ENCODE results near the gene RNASEH2C.
"Not testable (repeated sequence)": the region's sequence is repeated elsewhere in the genome, so short reads cannot be mapped to it uniquely, and the experiment has no call there.

The RNASEH2C gene

DNA sequence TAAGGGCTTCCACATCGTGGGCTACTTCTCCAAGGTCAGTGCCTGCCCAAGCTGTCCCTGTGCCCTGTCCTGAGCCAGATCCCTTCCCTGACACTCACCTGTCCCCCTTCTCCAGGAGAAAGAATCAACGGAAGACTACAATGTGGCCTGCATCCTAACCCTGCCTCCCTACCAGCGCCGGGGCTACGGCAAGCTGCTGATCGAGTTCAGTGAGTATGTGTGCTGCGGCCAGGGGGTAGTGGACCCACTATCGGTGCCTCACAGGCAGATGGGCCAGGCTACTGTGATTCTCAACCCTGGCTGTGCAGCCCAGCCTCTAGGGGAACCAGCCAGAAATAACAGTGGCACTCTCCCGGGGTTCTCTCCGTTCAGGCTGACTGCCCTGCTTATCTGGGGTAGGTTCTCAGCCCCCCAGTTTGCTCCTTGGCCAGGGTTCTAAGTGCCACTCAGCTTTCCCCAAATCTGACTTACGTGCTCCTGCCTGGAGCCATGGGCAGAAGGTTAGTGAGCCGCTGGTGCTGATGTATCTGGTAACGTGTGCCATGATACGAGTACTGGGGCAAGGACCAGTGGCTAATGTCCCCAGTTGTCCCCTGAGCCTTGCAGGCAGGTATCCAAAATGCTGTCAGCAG lies 3.7 kb downstream of the RNASEH2C start:
- DNase-seq: no peak

DNA sequence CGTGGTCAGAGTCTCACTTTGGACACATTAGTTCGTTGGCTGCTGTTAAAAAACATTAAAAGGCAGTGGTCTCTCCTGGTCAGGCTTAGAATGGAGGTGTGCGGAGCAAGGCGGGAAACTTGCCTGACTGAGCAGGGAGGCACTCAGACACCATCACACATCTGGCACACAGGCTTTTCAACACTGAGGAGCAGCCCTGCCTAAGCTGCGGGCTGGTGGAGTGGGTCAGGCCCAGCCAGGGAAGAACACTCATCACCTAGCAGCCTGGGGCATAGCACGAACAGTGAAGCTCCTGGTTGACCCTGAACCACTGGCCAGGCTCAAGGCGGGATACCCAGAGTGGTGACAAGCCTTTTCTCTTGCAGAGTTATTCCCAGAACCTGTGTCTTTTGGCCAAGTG lies 4.3 kb downstream of the RNASEH2C start:
- DNase-seq: no peak

DNA sequence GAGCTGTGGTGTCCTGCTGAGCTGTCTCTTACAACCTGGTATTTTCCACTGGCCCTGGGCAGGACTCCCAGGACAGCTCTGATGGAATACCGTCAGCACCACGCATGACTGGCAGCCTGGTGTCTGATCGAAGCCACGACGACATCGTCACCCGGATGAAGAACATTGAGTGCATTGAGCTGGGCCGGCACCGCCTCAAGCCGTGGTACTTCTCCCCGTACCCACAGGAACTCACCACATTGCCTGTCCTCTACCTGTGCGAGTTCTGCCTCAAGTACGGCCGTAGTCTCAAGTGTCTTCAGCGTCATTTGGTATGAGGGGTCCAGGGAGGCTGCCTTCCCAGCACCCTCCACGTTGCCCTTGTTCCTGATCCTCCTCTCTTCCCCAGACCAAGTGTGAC lies 6.2 kb downstream of the RNASEH2C start:
- no peak for DNase-seq

DNA sequence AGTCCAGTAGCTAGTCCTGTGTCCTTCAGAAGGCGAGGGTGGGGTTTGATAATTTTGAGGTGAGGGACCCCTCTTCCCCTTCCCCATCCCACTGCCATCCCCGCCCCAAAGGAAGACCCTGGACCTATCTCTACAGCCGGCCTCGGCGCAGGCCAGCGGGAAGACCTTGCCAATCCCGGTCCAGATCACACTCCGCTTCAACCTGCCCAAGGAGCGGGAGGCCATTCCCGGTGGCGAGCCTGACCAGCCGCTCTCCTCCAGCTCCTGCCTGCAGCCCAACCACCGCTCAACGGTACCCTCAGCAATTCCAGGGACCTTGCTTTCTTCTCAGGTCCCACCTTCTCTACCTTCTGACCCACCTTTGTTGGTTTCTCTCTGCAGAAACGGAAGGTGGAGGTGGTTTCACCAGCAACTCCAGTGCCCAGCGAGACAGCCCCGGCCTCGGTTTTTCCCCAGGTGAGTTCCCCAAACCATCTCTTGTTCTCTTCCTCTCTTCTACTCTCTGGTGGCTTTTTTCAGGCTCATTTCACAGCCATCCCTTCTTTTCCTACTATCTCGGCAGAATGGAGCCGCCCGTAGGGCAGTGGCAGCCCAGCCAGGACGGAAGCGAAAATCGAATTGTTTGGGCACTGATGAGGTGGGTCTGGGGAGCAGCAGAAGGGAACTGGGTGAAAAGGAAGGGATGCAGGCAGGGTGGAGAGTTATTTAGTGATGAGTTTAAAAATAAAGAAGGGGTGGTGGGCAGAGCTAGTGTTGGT lies 7.2 kb downstream of the RNASEH2C start:
- no peak for DNase-seq

DNA sequence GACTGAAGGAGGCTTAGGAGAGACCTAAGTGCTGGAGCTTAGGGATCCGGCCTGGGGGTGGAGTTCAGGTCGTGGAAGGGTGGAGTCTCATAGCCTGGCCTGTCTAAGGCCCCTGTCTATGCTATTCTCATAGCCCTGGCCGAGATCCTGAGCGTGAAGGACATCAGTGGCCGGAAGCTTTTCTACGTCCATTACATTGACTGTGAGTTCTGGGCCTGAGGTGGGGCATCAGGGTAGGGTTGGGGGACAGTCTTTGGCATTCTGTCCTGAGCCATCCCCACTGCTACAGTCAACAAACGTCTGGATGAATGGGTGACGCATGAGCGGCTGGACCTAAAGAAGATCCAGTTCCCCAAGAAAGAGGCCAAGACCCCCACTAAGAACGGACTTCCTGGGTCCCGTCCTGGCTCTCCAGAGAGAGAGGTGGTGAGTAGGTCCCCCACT lies 7.9 kb downstream of the RNASEH2C start:
- DNase-seq: no peak

DNA sequence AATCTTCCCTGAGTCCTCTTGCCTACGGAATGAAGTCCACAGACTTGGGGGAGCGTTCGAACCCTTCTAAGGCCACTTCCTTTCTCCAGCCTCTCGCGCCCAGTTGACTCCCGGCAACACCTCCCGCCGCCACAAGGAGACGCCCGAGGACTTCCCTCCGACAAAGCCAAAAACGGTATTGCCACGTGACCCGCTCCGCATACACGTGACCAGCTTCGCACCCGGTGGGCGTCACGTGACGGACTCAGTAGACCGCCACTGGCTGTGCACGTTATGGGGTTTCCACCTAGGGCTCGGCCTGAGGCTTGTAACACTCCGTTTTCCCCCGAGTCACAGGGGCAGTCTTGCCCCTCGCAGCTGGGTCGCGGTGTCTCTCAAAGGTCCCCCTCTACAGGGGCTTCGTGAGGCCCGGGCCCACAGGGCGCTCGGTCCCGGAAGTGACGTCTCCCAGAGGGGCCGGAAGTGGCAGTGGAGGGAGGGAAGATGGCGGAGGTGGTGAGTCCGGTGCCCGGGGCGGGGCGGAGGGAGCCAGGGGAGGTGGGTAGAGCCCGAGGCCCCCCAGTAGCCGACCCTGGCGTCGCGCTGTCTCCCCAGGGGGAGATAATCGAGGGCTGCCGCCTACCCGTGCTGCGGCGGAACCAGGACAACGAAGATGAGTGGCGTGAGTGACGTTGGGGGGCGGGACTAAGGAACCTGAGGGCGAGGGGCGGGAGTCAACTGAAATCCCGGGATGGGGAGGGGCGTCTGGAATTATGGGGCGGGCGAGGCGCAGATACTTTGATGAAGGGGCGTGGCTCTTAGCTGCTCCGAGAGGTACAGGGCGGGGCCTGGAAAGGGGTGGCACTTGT lies 8.6 kb downstream of the RNASEH2C start, which contains the start of gene KAT5:
Gene KAT5 (plus strand): TSS at position 468 of the 848 bp plus-strand sequence. CDS start 16 bp downstream, at position 484.
- peak; percentile 97 for DNase-seq

DNA sequence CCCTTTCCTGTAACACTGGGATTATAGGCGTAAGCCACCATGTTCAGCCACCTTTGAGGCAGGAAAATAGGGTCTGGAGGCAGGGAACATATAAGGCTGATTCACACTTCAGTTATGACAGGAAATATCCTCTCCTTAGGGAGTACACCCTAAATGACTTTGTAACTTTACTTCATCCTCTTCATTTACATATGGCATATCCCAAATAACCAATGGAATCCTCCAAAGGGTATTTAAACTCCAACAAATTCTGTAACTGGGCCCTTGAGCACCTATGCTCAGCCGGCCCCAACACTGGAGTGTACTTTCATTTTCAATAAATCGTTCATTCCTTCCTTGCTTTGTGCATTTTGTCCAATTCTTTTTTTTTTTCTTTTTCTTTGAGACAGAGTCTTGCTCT lies 10.2 kb downstream of the RNASEH2C start:
- DNase-seq: no peak

DNA sequence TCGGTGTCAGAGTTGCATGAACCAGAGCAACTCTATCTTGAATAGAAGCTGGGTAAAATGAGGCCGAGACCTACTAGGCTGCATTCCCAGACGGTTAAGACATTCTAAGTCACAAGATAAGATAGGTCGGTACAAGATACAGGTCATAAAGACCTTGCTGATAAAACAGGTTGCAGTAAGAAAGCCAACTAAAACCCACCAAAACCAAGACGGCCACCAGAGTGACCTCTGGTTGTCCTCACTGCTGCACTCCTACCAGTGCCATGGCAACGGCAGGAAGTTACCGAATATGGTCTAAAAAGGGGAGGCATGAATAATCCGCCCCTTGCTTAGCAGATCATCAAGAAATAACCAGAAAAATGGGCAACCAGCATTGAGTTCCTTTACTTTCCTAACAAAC lies 10.9 kb downstream of the RNASEH2C start:
- no peak for DNase-seq

DNA sequence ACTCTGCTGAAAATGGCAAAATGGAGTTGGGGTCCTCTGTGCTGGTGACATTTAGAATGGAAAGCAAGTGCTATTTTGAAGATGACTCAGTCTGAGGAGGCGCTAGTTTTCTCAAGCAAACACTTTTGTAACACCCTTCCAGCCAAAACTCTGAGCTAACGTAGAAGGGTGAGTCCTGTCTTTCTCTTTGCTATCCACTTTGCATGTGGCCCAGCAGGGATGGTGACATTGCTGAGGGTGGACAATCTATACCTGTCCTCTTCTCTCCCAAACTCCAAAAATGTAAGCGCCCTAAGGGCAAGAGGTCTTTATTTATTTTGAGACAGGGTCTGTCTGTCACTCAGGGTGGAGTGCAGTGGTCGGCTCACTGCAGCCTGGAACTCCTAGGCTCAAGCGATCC lies 12.1 kb downstream of the RNASEH2C start:
- no peak for DNase-seq

DNA sequence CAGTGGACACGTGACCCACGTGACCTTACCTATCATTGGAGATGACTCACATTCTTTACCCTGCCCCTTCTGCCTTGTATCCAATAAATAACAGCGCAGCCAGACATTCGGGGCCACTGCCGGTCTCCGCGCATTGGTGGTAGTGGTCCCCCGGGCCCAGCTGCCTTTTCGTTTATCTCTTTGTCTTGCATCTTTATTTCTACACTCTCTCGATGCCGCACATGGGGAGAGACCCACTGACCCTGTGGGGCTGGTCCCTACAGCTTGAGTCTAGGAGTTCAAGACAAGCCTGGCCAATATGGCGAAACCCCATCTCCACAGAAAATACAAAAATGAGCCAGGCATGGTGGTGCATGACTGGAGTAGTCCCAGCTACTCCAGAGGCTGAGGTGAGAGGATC lies 13.6 kb downstream of the RNASEH2C start:
- not testable (repeated sequence) for DNase-seq

DNA sequence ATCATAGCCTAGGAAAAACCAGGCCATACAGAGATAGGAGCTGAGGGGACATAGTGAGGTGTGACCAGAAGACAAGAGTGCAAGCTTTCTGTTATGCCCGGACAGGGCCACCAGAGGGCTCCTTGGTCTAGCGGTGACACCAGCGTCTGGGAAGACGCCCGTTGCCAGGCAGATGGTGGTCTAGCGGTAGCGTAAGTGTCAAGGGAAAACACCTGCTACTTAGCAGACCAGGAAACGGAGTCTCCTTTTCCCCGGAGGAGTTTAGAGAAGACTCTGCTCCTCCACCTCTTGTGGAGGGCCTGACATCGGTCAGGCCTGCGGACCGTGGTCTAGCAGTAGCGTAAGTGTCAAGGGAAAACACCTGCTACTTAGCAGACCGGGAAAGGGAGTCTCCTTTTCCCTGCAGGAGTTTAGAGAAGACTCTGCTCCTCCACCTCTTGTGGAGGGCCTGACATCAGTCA lies 14.3 kb downstream of the RNASEH2C start:
- peak; percentile 62 for DNase-seq

DNA sequence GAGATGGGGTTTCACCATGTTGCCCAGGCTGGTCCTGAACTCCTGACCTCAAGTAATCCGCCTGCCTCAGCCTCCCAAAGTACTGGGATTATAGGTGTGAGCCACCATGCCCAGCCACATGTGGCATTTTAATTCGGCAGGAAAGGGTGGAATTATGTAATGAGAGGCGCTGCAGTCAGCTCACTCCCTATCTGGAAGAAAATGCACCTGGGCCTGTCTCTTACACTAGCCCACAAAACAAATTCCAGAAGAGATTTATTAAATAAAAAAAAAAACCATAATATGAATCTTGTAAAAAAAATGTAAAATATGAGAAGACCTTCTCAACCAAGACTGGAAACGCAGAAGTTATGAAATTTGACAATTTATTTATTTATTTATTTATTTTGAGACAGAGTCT lies 16.8 kb downstream of the RNASEH2C start:
- no peak for DNase-seq

DNA sequence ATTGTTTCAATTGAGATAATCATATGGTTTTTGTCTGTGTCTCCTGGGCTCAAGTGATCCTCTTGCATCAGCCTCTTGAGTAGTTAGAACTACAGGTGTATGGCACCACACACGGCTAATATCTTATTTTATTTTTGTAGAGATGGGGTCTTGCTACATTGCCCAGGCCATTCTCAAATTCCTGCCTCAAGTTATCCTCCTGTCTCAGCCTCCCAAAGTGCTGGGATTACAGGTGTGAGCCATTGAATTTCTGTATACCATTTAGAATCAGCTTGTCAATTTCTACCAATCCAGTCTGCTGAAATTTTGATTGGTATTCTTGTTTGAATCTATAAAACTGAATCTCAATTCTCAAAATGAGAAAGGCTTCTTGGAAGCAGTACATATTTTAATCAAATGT lies 18.9 kb downstream of the RNASEH2C start:
- DNase-seq: no peak

DNA sequence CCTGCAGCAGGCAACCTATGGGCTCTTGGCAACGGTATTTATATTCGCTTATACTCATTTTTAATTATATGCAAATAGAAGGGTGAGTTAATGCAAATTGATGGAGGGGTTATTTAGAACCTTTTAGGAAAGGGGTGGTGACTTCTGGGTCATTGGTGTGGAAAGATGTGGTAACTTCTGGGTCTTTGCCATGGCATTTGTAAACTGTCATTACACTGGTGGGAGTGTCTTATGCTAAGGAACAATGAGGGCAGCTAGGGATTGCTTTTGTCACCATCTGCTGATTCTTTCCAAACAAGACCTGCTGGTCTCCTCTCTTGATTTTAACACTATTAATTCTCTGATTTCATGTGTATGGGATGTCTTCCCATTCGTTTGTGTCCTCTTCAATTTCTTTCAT lies 20.2 kb downstream of the RNASEH2C start:
- no peak for DNase-seq

DNA sequence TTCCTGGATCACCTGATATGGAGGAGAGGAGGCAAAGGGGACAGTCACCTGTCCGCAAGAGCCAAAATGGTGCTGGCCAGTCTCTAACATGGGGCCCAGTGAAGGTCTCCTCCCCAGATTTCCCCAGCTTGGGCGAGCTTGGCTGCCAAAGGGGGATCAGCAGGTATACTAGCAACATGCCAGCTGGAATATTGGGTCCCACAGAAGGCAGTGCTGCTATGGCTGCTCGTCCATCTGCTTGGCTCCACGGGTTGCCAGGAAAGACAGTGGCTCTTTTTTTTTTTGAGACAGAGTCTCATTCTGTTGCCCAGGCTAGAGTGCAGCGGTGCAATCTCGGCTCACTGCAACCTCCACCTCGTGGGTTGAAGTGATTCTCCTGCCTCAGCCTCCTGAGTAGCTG lies 21.3 kb downstream of the RNASEH2C start:
- DNase-seq: no peak

DNA sequence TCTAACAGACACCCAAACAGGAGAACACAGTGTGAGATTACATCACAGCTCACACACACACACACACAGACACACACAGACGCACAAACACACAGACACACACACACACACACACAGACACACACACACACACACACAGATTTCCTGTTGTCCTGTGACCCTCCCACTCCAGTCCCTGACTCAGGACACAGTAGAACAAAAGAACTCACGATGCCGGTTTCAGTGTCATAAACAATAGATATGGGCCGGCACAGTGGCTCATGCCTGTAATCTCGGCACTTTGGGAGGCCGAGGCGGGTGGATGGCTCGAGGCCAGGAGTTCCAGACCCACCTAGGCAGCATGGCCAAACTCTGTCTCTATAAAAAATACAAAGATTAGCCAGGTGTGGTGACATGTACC lies 22.4 kb downstream of the RNASEH2C start:
- DNase-seq: no peak

DNA sequence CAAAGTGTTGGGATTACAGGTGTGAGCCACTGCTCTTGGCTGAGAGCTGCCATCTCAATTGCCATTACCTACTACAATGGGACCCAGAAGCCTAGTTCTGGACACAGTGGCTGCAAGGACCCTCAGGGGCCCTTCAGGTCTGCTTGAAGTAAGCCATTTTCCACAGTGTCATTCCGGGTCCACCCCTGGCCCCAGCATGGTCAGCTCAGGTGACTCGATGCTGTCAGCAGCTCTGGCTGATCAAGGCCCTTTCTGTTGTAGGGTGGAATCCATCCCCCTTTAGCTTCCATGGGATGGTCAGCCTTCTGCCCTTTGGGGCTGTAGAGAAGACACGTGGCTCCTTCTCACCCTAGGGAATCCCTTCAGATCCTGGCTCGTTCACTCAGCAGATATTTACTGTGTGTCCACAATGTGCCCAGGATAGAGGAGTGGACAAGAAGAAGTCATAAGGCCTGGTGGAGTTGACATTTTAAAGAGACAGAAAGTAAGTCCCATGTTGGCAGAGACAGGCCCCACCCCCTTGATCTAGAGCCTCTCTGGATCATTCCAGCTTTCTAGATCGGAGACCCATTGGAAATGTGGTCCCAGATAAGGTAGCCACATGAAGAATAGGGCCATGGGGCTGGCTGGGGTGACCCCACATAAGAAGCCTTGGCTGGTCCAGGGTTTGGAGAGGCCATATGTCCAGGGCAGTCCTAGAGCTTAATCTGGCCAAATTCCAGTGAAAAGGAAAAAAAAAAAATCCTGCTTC lies 23.6 kb downstream of the RNASEH2C start:
- no peak for DNase-seq

DNA sequence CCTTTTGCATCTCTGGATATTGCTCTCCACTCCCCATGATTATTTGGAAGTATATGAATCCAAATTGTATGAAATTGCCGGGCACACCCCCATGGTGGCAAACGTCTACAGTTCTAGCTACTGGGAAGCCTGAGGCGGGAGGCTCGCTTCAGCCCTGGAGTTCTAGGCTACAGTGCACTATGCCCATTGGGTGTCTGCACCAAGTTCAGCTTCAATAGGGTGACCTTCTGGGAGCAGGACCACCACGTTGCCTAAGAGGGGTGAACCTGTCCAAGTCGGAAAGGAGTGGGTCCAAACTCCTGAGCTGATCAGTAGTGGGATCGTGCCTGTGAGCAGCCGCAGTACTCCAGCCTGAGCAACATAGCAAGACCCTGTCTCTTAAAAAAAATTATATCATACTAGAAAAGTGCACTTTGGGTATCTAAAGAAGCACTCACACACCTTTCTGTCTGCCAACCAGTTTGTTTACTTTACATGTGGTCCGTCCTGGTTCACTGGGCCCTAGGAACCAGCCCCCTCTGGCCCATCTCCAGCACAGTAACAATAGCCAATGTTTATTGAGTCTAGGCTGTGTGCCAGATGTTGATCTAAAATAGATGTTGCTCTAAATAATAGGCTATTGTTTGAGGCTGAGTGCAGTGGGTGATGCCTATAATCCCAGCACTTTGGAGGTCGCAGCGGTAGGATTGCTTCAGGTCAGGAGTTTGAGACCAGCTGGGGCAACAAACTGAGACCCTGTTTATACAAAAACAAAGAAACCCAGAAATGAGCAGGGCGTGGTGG lies 24.9 kb downstream of the RNASEH2C start:
- no peak for DNase-seq

DNA sequence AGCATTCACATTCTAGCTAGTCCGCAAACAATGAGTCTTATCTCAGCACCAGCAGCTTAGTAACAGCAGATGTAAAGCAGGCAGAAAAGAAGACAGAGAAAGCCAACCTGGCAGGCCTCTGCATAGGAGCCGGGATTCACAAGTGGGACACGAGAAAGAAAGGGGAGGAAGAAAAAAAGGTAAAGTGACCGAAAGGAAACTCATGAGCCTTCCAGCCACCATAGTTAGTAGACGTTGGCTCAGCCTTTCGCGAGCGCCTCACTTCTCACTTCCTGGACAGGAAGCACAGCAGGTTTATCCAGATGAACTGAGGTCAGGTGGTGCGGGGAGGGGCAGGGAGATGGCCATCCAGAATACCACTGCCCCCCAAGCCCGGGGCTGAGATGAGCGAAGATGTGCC lies 28.2 kb downstream of the RNASEH2C start:
- no peak for DNase-seq

DNA sequence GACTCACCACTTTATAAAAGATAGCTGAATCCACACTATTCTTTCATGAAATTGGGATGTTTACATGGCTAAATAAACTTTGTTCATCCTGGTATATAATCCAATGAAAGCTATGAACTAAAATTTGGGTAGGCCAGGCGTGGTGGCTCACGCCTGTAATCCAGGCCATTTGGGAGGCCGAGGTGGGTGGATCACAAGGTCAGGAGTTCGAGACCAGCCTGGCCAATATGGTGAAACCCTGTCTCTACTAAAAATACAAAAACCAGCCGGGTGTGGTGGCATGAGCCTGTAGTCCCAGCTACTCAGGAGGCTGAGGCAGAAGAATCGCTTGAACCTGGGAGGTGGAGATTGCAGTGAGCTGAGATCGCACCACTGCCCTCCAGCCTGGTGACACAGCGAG lies 28.8 kb downstream of the RNASEH2C start:
- not testable (repeated sequence) for DNase-seq

DNA sequence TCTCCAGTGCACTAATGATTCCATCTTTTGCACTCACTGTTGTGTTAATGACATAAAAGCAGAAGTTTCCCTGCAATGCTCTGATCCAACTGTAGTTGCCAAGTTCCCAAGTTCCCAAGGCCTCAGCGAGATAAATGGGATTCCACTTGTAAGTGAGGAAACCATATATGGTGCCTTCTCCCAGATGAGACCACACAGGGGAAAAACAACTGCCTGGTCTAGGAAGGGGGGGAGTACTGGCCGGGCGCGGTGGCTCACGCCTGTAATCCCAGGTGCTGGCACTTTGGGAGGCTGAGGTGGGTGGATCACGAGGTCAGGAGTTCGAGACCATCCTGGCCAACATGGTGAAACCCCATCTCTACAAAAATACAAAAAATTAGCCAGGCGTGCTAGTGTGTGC lies 34.6 kb downstream of the RNASEH2C start:
- DNase-seq: no peak

DNA sequence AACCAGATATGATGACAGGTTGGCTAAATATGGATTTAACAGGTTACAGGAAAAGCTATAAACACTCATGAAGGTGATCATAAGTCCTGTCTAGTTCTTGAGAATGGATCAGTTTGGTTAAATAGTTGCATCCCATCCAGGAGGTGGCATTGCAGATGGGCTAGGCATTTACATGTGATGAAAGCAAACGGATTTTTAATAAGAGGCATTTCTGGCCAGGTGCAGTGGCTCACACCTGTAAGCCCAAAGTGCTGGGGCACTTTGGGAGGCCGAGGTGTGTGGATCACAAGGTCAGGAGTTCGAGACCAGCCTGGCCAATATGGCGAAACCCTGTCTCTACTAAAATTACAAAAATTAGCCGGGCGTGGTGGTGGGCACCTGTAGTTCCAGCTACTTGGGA lies 37.1 kb downstream of the RNASEH2C start:
- not testable (repeated sequence) for DNase-seq
